ENCODE results near the gene MALRD1. TPM values are rescaled to one million over a fixed set of nuclear protein-coding genes. Genes with fewer than 3 reads are reported as not detected.

The MALRD1 gene
- total RNA-seq, 4 donors from 2014 or later, result 0.33 to 7.5 (median 1.1) TPM

- H3K9me3 ChIP-seq, result no peaks in the 10 kb centered on the region
- intact Hi-C loops (cut with DNase I), result no loop called here
- no peaks in the 10 kb centered on the region for H3K36me3 ChIP-seq
- 81% methylated on average over 5 of the region's 5 CpGs for WGBS
- no peaks in the 10 kb centered on the region for H3K4me1 ChIP-seq
- no peak for TF ChIP-seq POLR2AphosphoS5 (IDR thresholded peaks at IDR 0.05)
- TF ChIP-seq POLR2A (IDR thresholded peaks at IDR 0.05; ENCODE audit: low read depth), result no peak
- no peak for TF ChIP-seq CTCF (IDR thresholded peaks at IDR 0.05)
- TF ChIP-seq EP300 (IDR thresholded peaks at IDR 0.05), result no peak
- no peak overlapping the region for H3K4me3 ChIP-seq
- H3K27me3 ChIP-seq, result no peaks in the 10 kb centered on the region
- no peak for DNase-seq (ENCODE audit: extremely low spot score)
- no peak overlapping the region for H3K27ac ChIP-seq (replicated peaks in 1 of 4)
These were observed 5.8 kb downstream of the MALRD1 start for GRCh38 chr10:19054289-19054835.

GRCh38 chr10:19058046-19058445, 9.4 kb downstream of the MALRD1 start:
- intact Hi-C loops (cut with DNase I), result no loop called here
- DNase-seq (ENCODE audit: extremely low spot score), result no peak
- Histone ChIP-seq H3K9me3 (no peaks in the 10 kb centered on the region), H3K27ac (replicated peaks in 1 of 4) (no peak overlapping the region), H3K27me3 (no peaks in the 10 kb centered on the region), H3K36me3 (no peaks in the 10 kb centered on the region), H3K4me1 (no peaks in the 10 kb centered on the region), H3K4me3 (no peak overlapping the region)
- TF ChIP-seq POLR2AphosphoS5 (IDR thresholded peaks at IDR 0.05) (no peak), POLR2A (IDR thresholded peaks at IDR 0.05; ENCODE audit: low read depth) (no peak), EP300 (IDR thresholded peaks at IDR 0.05) (no peak), CTCF (IDR thresholded peaks at IDR 0.05) (no peak)
- WGBS, result 66% methylated on average over 4 of the region's 4 CpGs

- Histone ChIP-seq H3K4me1 (no peaks in the 10 kb centered on the region), H3K4me3 (no peak overlapping the region), H3K27me3 (no peaks in the 10 kb centered on the region), H3K9me3 (no peaks in the 10 kb centered on the region), H3K36me3 (no peaks in the 10 kb centered on the region), H3K27ac (replicated peaks in 1 of 4) (no peak overlapping the region)
- intact Hi-C loops (cut with DNase I), result no loop called here
- DNase-seq (ENCODE audit: extremely low spot score), result no peak
- 92% methylated on average over 6 of the region's 6 CpGs for WGBS
- TF ChIP-seq POLR2A (IDR thresholded peaks at IDR 0.05; ENCODE audit: low read depth) (no peak), CTCF (IDR thresholded peaks at IDR 0.05) (no peak), POLR2AphosphoS5 (IDR thresholded peaks at IDR 0.05) (no peak), EP300 (IDR thresholded peaks at IDR 0.05) (no peak)
These were observed 15.4 kb downstream of the MALRD1 start for GRCh38 chr10:19063986-19064385.

GRCh38 chr10:19071946-19072345, 23.3 kb downstream of the MALRD1 start:
- TF ChIP-seq CTCF (IDR thresholded peaks at IDR 0.05) (no peak), POLR2A (IDR thresholded peaks at IDR 0.05; ENCODE audit: low read depth) (no peak), POLR2AphosphoS5 (IDR thresholded peaks at IDR 0.05) (no peak), EP300 (IDR thresholded peaks at IDR 0.05) (no peak)
- Histone ChIP-seq H3K27ac (replicated peaks in 1 of 4) (no peak overlapping the region), H3K4me1 (no peaks in the 10 kb centered on the region), H3K9me3 (no peaks in the 10 kb centered on the region), H3K4me3 (no peak overlapping the region), H3K36me3 (no peaks in the 10 kb centered on the region), H3K27me3 (no peaks in the 10 kb centered on the region)
- intact Hi-C loops (cut with DNase I), result no loop called here
- WGBS, result 63% methylated on average over 7 of the region's 7 CpGs
- no peak for DNase-seq (ENCODE audit: extremely low spot score)

- no peaks in the 10 kb centered on the region for H3K9me3 ChIP-seq
- DNase-seq (ENCODE audit: extremely low spot score), result no peak
- H3K4me1 ChIP-seq, result no peaks in the 10 kb centered on the region
- H3K27me3 ChIP-seq, result no peaks in the 10 kb centered on the region
- no peak overlapping the region for H3K4me3 ChIP-seq
- no peaks in the 10 kb centered on the region for H3K36me3 ChIP-seq
- TF ChIP-seq POLR2AphosphoS5 (IDR thresholded peaks at IDR 0.05) (no peak), POLR2A (IDR thresholded peaks at IDR 0.05; ENCODE audit: low read depth) (no peak), CTCF (IDR thresholded peaks at IDR 0.05) (no peak), EP300 (IDR thresholded peaks at IDR 0.05) (no peak)
- no peak overlapping the region for H3K27ac ChIP-seq (replicated peaks in 1 of 4)
- intact Hi-C loops (cut with DNase I), result no loop called here
These were observed 28.7 kb downstream of the MALRD1 start for GRCh38 chr10:19077276-19077675.
